Testis (tissue), 2 donors: ENCODE measurements around the gene IL17F.
A peak's percentile ranks its signal among the peaks of the same experiment; 100 is the strongest.

Experiments used
- CTCF ChIP-seq, 3 experiments: fragments of 450-650 bp in 2 of 3; fragments of 200-600 bp in 1 of 3; sonication (generic) in 1 of 3; IDR thresholded peaks; one replicate each; pipeline ENCODE4 v1.5.1; 2016 to 2019; ENCODE audit warnings: antibody characterized with exemption in 3 of 3, mild to moderate bottlenecking in 2 of 3, moderate library complexity in 1 of 3
- POLR2A ChIP-seq: fragments of 450-650 bp; IDR thresholded peaks from one replicate; pipeline ENCODE4 v1.6.1; 2017; ENCODE audit warnings: antibody characterized with exemption, mild to moderate bottlenecking, moderate library complexity

- peak; percentile 3 to 25 (median 5) for TF ChIP-seq CTCF (IDR thresholded peaks at IDR 0.05)
- TF ChIP-seq POLR2A = no peak
Observed at GRCh38 chr6:52233975-52234823, 10.1 kb downstream of the IL17F start.
